Measurements from ENCODE around the gene TUSC2.

Gene TUSC2

GRCh38 chr3:50298836-50299637, 29.0 kb downstream of the TUSC2 start, which contains the start of the genes HYAL3 and NAA80:
Gene HYAL3, minus strand, starts transcription at chr3:50299405. Its CDS starts 3,803 bp downstream, at chr3:50295602.
Gene NAA80, minus strand, starts transcription at chr3:50299405. Its CDS starts 1,942 bp downstream, at chr3:50297463.
- TF ChIP-seq, protein P1, sequence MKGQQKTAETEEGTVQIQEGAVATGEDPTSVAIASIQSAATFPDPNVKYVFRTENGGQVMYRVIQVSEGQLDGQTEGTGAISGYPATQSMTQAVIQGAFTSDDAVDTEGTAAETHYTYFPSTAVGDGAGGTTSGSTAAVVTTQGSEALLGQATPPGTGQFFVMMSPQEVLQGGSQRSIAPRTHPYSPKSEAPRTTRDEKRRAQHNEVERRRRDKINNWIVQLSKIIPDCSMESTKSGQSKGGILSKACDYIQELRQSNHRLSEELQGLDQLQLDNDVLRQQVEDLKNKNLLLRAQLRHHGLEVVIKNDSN (IDR thresholded peaks at IDR 0.05) = no peak
- peak; percentile 35; the same call in 1 of the 2 replicates for TF ChIP-seq EP300 (IDR thresholded peaks at IDR 0.05; ENCODE audit: borderline replicate concordance)
- TF ChIP-seq YY1 (IDR thresholded peaks at IDR 0.05; ENCODE audit: low read depth) = 0 out of 2 replicates have a peak, but pooled peaks have one; percentile 49
- TF ChIP-seq ZBTB7A (IDR thresholded peaks at IDR 0.05; ENCODE audit: low read depth) = no peak
- no peak for TF ChIP-seq FOXM1 (IDR thresholded peaks at IDR 0.05; ENCODE audit: borderline replicate concordance, low read depth)
- TF ChIP-seq TEAD4 (IDR thresholded peaks at IDR 0.05) = peak; percentile 31; the same call in 1 of the 2 replicates
- TF ChIP-seq, protein P2, sequence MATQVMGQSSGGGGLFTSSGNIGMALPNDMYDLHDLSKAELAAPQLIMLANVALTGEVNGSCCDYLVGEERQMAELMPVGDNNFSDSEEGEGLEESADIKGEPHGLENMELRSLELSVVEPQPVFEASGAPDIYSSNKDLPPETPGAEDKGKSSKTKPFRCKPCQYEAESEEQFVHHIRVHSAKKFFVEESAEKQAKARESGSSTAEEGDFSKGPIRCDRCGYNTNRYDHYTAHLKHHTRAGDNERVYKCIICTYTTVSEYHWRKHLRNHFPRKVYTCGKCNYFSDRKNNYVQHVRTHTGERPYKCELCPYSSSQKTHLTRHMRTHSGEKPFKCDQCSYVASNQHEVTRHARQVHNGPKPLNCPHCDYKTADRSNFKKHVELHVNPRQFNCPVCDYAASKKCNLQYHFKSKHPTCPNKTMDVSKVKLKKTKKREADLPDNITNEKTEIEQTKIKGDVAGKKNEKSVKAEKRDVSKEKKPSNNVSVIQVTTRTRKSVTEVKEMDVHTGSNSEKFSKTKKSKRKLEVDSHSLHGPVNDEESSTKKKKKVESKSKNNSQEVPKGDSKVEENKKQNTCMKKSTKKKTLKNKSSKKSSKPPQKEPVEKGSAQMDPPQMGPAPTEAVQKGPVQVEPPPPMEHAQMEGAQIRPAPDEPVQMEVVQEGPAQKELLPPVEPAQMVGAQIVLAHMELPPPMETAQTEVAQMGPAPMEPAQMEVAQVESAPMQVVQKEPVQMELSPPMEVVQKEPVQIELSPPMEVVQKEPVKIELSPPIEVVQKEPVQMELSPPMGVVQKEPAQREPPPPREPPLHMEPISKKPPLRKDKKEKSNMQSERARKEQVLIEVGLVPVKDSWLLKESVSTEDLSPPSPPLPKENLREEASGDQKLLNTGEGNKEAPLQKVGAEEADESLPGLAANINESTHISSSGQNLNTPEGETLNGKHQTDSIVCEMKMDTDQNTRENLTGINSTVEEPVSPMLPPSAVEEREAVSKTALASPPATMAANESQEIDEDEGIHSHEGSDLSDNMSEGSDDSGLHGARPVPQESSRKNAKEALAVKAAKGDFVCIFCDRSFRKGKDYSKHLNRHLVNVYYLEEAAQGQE (IDR thresholded peaks at IDR 0.05; ENCODE audit: low read depth) = no peak
- TF ChIP-seq MAX (IDR thresholded peaks at IDR 0.05) = peak; percentile 80
- no peak for TF ChIP-seq EGR1 (IDR thresholded peaks at IDR 0.05)
- TF ChIP-seq CREB1 (IDR thresholded peaks at IDR 0.05; ENCODE audit: low read depth) = 0 out of 2 replicates have a peak, but pooled peaks have one; percentile 11

DNA sequence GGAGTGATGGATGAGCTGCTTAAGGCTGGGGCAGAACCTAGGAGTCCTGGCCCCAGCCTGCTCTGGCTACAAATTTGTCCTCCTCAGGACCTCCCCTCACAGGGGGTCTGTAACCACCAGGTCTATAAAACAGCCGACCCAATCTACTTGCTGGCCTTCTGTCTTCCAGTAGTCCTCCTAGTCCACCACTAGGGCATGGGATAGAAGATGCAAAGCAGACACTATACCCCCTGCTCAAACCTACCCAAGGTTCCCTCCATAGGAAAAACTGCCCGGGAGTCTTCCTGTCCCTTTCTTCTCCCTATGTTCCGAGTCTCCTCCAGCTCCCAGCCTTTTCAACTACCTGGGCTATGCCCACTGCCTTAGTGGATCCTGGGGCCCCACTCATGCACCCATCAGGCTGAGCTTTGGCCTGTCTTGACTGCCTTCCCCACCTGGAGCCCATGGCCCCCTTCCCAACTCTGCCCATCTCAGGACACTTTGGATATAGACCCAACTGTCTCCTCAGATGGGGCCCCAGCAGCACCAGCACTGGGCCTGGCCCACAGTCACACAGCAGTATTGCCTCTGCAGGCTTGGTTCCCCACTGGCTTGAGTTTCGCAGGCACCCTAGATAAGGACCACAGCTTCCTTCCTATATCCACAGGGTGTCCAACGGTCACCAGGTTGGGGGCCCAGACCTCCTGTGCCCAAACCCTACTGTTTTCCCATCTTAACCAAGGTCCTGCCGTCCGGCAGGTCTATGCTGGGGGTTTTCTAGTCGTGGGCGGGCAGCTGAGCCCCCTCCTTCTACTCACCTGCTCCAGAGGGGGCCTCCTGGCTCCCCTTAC, 29.9 kb downstream of the TUSC2 start:
- TF ChIP-seq CEBPB (IDR thresholded peaks at IDR 0.05) (no peak), EGR1 (IDR thresholded peaks at IDR 0.05) (no peak), NFIC (IDR thresholded peaks at IDR 0.05) (no peak), MAX (IDR thresholded peaks at IDR 0.05) (no peak), ZBTB7A (IDR thresholded peaks at IDR 0.05; ENCODE audit: low read depth) (no peak), FOXM1 (IDR thresholded peaks at IDR 0.05; ENCODE audit: borderline replicate concordance, low read depth) (no peak), RAD21 (IDR thresholded peaks at IDR 0.05; ENCODE audit: low read depth) (no peak), TEAD4 (IDR thresholded peaks at IDR 0.05) (no peak), EP300 (IDR thresholded peaks at IDR 0.05; ENCODE audit: borderline replicate concordance) (no peak), TAF1 (IDR thresholded peaks at IDR 0.05; ENCODE audit: low read depth) (no peak), TCF12 (IDR thresholded peaks at IDR 0.05; ENCODE audit: low read depth) (no peak), CREB1 (IDR thresholded peaks at IDR 0.05; ENCODE audit: low read depth) (no peak), YY1 (IDR thresholded peaks at IDR 0.05; ENCODE audit: low read depth) (no peak)
- TF ChIP-seq, protein P2 (IDR thresholded peaks at IDR 0.05; ENCODE audit: low read depth) = no peak
- TF ChIP-seq, protein P1 (IDR thresholded peaks at IDR 0.05) = no peak

- TF ChIP-seq TEAD4 (IDR thresholded peaks at IDR 0.05) = no peak
- TF ChIP-seq CEBPB (IDR thresholded peaks at IDR 0.05) = no peak
- TF ChIP-seq RAD21 (IDR thresholded peaks at IDR 0.05; ENCODE audit: low read depth) = no peak
- TF ChIP-seq MAX (IDR thresholded peaks at IDR 0.05) = no peak
- TF ChIP-seq, protein P2 (IDR thresholded peaks at IDR 0.05; ENCODE audit: low read depth) = no peak
- TF ChIP-seq FOXM1 (IDR thresholded peaks at IDR 0.05; ENCODE audit: borderline replicate concordance, low read depth) = no peak
- no peak for TF ChIP-seq TAF1 (IDR thresholded peaks at IDR 0.05; ENCODE audit: low read depth)
- TF ChIP-seq ZBTB7A (IDR thresholded peaks at IDR 0.05; ENCODE audit: low read depth) = no peak
- no peak for TF ChIP-seq EGR1 (IDR thresholded peaks at IDR 0.05)
- TF ChIP-seq YY1 (IDR thresholded peaks at IDR 0.05; ENCODE audit: low read depth) = no peak
- no peak for TF ChIP-seq TCF12 (IDR thresholded peaks at IDR 0.05; ENCODE audit: low read depth)
- TF ChIP-seq CREB1 (IDR thresholded peaks at IDR 0.05; ENCODE audit: low read depth) = no peak
- TF ChIP-seq, protein P1 (IDR thresholded peaks at IDR 0.05) = no peak
- TF ChIP-seq NFIC (IDR thresholded peaks at IDR 0.05) = no peak
- no peak for TF ChIP-seq EP300 (IDR thresholded peaks at IDR 0.05; ENCODE audit: borderline replicate concordance)
These were observed 30.6 kb downstream of the TUSC2 start for GRCh38 chr3:50297384-50297775.
